GM12878 (cell line): ENCODE measurements around the gene GPR39. TPM values are rescaled to one million over a fixed set of nuclear protein-coding genes. Genes with fewer than 3 reads are reported as not detected.

Source experiments
- ATAC-seq: fragments of 200-7000 bp; cut with Tn5 transposase; 3 replicates; pipeline ENCODE4 v1.9.1; 2020; ENCODE audit warnings: mild to moderate bottlenecking, moderate library complexity
- BruUV-seq: library from RNA; stranded (reverse); fragments of 400-500 nt; replicated peaks from 2 replicates; lab custom pipeline; 2021; lab: Mats Ljungman, UMichigan
- CTCF ChIA-PET: fragments of 300-600 bp; sonication (Branson Sonifier 250); formaldehyde crosslinking; extraction: SDS; loops from one replicate; lab custom pipeline; 2021; ENCODE audit warnings: inconsistent platforms; lab: Yijun Ruan, JAX
- POLR2A ChIA-PET: fragments of 350-600 bp; formaldehyde crosslinking; extraction: SDS; loops from one replicate; lab custom pipeline; 2021; ENCODE audit warnings: inconsistent platforms; lab: Charles Lee
- RAD21 ChIA-PET: fragments of 300-600 bp; sonication (Branson Sonifier 250); formaldehyde crosslinking; loops from one replicate; lab custom pipeline; 2023; ENCODE audit warnings: antibody characterized with exemption; ENCODE audit not compliant: unreplicated experiment; lab: Charles Lee
- SMC1A ChIA-PET: fragments of 300-600 bp; sonication (Branson Sonifier 250); formaldehyde crosslinking; loops from one replicate; lab custom pipeline; 2023; ENCODE audit not compliant: unreplicated experiment, uncharacterized antibody; lab: Charles Lee
- DNase-seq: peaks from one replicate; pipeline ENCODE4 v3.0.0-alpha.2; 2011; ENCODE audit warnings: low read depth, low spot score
- FAIRE-seq: peaks from 3 replicates; lab custom pipeline; 2011; peaks lifted over from hg19 to GRCh38; lab: Jason Lieb, UNC
- H2AFZ ChIP-seq: 2 replicates; pipeline ENCODE4 v1.6.0; 2011; ENCODE audit warnings: low read depth, low read length, control low read depth; ENCODE audit not compliant: control insufficient read depth
- H3K27ac ChIP-seq: 2 replicates; pipeline ENCODE4 v1.5.1; 2011; ENCODE audit warnings: control low read depth; ENCODE audit not compliant: control insufficient read depth, insufficient read depth
- H3K27me3 ChIP-seq, 2 experiments: replicated peaks in 1 of 2; 2 replicates each; pipeline versions ENCODE4 v1.6.0 to v1.6.1; 2011; ENCODE audit warnings: low read length in 1 of 2; ENCODE audit not compliant: control insufficient read depth in 2 of 2, insufficient read depth in 2 of 2
- H3K36me3 ChIP-seq, 2 experiments: 2 replicates each; pipeline ENCODE4 v1.5.1; 2011; ENCODE audit warnings: low read length in 1 of 2; ENCODE audit not compliant: control insufficient read depth in 2 of 2, insufficient read depth in 2 of 2
- H3K4me1 ChIP-seq: 2 replicates; pipeline ENCODE4 v1.6.1; 2011; ENCODE audit warnings: mild to moderate bottlenecking, low read length, moderate library complexity, mixed read lengths; ENCODE audit not compliant: control insufficient read depth, insufficient read depth
- H3K4me2 ChIP-seq: 2 replicates; pipeline ENCODE4 v1.6.0; 2011; ENCODE audit warnings: control low read depth; ENCODE audit not compliant: control insufficient read depth, insufficient read depth
- H3K4me3 ChIP-seq: fragments of 200-600 bp; sonication (generic); 2 replicates; pipeline ENCODE4 v1.5.1; 2016
- H3K79me2 ChIP-seq: 2 replicates; pipeline ENCODE4 v1.6.0; 2011; ENCODE audit warnings: low read length; ENCODE audit not compliant: control insufficient read depth, insufficient read depth
- H3K9ac ChIP-seq: 2 replicates; pipeline ENCODE4 v1.8.0; 2011; ENCODE audit warnings: low read length, control low read depth, mixed read lengths; ENCODE audit not compliant: control insufficient read depth, insufficient read depth
- H3K9me3 ChIP-seq: replicated peaks from 3 replicates; pipeline ENCODE4 v1.5.1; 2011; ENCODE audit warnings: mild to moderate bottlenecking, low read length; ENCODE audit not compliant: control insufficient read depth, insufficient read depth
- H4K20me1 ChIP-seq: 2 replicates; pipeline ENCODE4 v1.6.0; 2011; ENCODE audit not compliant: control insufficient read depth, insufficient read depth
- CBX5 ChIP-seq: sonication (generic); IDR thresholded peaks from 2 replicates; pipeline ENCODE4 v1.6.1; 2016; ENCODE audit warnings: low read depth, moderate library complexity, mild to moderate bottlenecking, inconsistent platforms
- GABPA ChIP-seq: IDR thresholded peaks from 2 replicates; pipeline ENCODE4 v1.6.1; 2014; ENCODE audit warnings: antibody characterized with exemption, low read depth, mild to moderate bottlenecking, inconsistent platforms
- IKZF2 ChIP-seq, 2 experiments: fragments of 450-650 bp; IDR thresholded peaks; 2 replicates each; pipeline ENCODE4 v1.6.1; 2017; ENCODE audit warnings: mild to moderate bottlenecking in 2 of 2, moderate library complexity in 2 of 2
- POLR2AphosphoS2 ChIP-seq: IDR thresholded peaks from 2 replicates; pipeline ENCODE4 v1.6.1; 2011; ENCODE audit warnings: low read depth, mild to moderate bottlenecking, low read length, improper control_type of control experiment, moderate library complexity
- RAD51 ChIP-seq: fragments of 450-650 bp; IDR thresholded peaks from 2 replicates; pipeline ENCODE4 v1.6.1; 2016; ENCODE audit warnings: moderate library complexity, mild to moderate bottlenecking, inconsistent platforms
- RB1 ChIP-seq: fragments of 450-650 bp; formaldehyde crosslinking; IDR thresholded peaks from 2 replicates; pipeline ENCODE4 v1.6.1; 2017; ENCODE audit warnings: mild to moderate bottlenecking, borderline replicate concordance
- SIX5 ChIP-seq: IDR thresholded peaks from 2 replicates; pipeline ENCODE4 v1.6.1; 2011; ENCODE audit warnings: mild to moderate bottlenecking, low read depth, low read length, moderate library complexity; ENCODE audit not compliant: severe bottlenecking
- SMARCA5 ChIP-seq: fragments of 450-650 bp; IDR thresholded peaks from 2 replicates; pipeline ENCODE4 v1.6.1; 2017; ENCODE audit warnings: mild to moderate bottlenecking
- SPI1 ChIP-seq: IDR thresholded peaks from 2 replicates; pipeline ENCODE4 v1.6.1; 2011; ENCODE audit warnings: low read depth, mild to moderate bottlenecking, low read length, moderate library complexity, borderline replicate concordance; ENCODE audit not compliant: insufficient read depth
- TARDBP ChIP-seq: IDR thresholded peaks from 2 replicates; pipeline ENCODE4 v1.6.1; 2016; ENCODE audit warnings: borderline replicate concordance
- YY1 ChIP-seq: IDR thresholded peaks from 2 replicates; pipeline ENCODE4 v1.6.1; 2011; ENCODE audit warnings: low read depth, mild to moderate bottlenecking, low read length
- ZNF217 ChIP-seq: fragments of 450-650 bp; IDR thresholded peaks from 2 replicates; pipeline ENCODE4 v1.6.1; 2017; ENCODE audit warnings: antibody characterized with exemption, mild to moderate bottlenecking
- WGBS: methylation state at CpG from one replicate; pipeline ENCODE4 v1.1.6; 2016; ENCODE audit warnings: low lambda C conversion rate; ENCODE audit not compliant: insufficient replicate concordance, insufficient coverage; ENCODE audit errors: missing lambda C conversion rate; 5-methylcytosine and 5-hydroxymethylcytosine counted together
- in situ Hi-C: fragments of 300-500 bp; cut with MboI; formaldehyde crosslinking; loops from 9 replicates; pipeline ENCODE4 v1.14.3; 2018; ENCODE audit warnings: mixed read lengths
- intact Hi-C: fragments of 100-400 bp; cut with micrococcal nuclease; formaldehyde crosslinking; loops from one replicate; pipeline ENCODE4 v1.14.2; 2022; ENCODE audit not compliant: unreplicated experiment
- polyA plus RNA-seq, 11 experiments: library from polyadenylated mRNA; depleted of rRNA in 4 of 11; unstranded in 6 of 11; stranded (reverse) in 5 of 11; fragments of >200 nt; fragmentation: Nextera tagmentation in 4 of 11; fragmentation: Illumina TruSeq in 1 of 11; extraction: Ambion mirVana in 4 of 11; extraction: Trizol in 1 of 11; gene quantifications; 1 replicate in 1 of 11; 2 replicates in 10 of 11; pipeline versions ENCODE4 v1.2.1 to v1.2.3, GENCODE V29; 2011 to 2016; ENCODE audit warnings: inconsistent platforms in 2 of 11, missing spikeins in 2 of 11, low read depth in 1 of 11
- total RNA-seq, 4 experiments: library from RNA; depleted of rRNA in 3 of 4; stranded (reverse); fragments of >200 nt in 3 of 4; fragmentation: Illumina TruSeq in 1 of 4; extraction: Trizol in 1 of 4; gene quantifications; 2 replicates each; pipeline versions ENCODE4 v1.2.1 to v1.2.3, GENCODE V29; 2013 to 2021
- TF ChIP-seq, protein P1 (sequence below): IDR thresholded peaks from 2 replicates; pipeline ENCODE4 v1.6.1; 2012; ENCODE audit warnings: mild to moderate bottlenecking, low read depth, low read length
- TF ChIP-seq, protein P2 (sequence below): fragments of 450-650 bp; formaldehyde crosslinking; IDR thresholded peaks from 2 replicates; pipeline ENCODE4 v1.5.0; 2022; ENCODE audit warnings: mild to moderate bottlenecking, missing genetic modification characterization
- TF ChIP-seq, protein P3 (sequence below), 3 experiments: IDR thresholded peaks in 2 of 3; conservative IDR thresholded peaks in 1 of 3; 2 replicates each; pipeline ENCODE4 v1.5.1; 2011; ENCODE audit warnings: low read depth in 3 of 3, low read length in 3 of 3, mild to moderate bottlenecking in 3 of 3, control low read depth in 2 of 3, moderate library complexity in 2 of 3, inconsistent platforms in 1 of 3, mixed read lengths in 1 of 3; ENCODE audit not compliant: control insufficient read depth in 2 of 3, insufficient read depth in 1 of 3; ENCODE audit errors: extremely low read depth in 1 of 3

GPR39 gene
- total and polyA plus RNA-seq, 10 of the 15 experiments (the other 5 are each of a cell fraction or from before 2014, with no cell fraction given): 0.05 to 0.23 TPM; not detected in 8

DNA sequence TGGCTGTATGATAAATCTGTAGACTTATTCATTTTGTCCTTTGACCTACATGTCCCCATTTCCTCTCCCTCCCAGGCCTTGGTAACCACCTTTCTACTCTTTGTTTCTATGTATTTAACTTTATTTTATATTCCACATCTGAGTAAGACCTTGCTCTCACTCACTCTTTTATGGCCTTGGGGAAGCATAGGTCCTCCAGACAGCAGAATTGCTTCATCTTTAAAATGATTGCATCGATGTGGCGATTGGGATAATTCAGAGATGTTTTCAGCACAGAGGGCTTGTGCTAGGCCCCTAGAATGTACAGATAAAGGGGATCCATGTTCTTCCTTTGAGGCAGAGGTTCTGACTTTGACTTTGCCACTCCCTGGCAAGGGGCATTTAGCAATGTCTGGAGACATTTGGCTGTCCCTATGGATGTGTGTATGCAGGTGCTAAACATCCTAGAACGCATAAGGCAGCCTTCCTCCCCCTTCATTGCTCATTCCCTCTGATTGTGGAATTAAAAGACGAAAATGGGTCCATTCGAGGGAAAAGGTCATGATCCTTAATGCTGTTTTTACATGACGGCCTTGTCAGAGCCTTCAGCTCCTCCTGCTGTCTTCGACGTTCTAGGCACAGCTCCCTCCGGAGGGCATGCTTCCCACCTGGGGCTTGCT is 1.2 kb upstream of the GPR39 start:
- Histone ChIP-seq H3K9ac (no peak overlapping the region), H2AFZ (no peak overlapping the region), H3K36me3 (no peaks in the 10 kb centered on the region), H3K9me3 (no peaks in the 10 kb centered on the region; the same call in 2 of the 3 replicates), H3K27me3 (peaks cover 0 to 1% of the 10 kb centered on the region in 2 experiments; a peak in 1 of 4 replicates), H3K79me2 (no peaks in the 10 kb centered on the region), H3K4me2 (no peak overlapping the region), H3K27ac (no peak overlapping the region), H3K4me1 (no peaks in the 10 kb centered on the region), H3K4me3 (no peak overlapping the region), H4K20me1 (no peaks in the 10 kb centered on the region)
- POLR2A ChIA-PET: no interaction called here
- ATAC-seq: no peak
- intact Hi-C loops (no loop called here), in situ Hi-C loops (no loop called here)
- FAIRE-seq: no peak
- RAD21 ChIA-PET: no interaction called here
- CTCF ChIA-PET: no interaction called here
- BruUV-seq: no TSS peak
- DNase-seq: no peak
- SMC1A ChIA-PET: no interaction called here
- 54% methylated on average over 9 of the region's 9 CpGs for WGBS
- TF ChIP-seq, protein P1, sequence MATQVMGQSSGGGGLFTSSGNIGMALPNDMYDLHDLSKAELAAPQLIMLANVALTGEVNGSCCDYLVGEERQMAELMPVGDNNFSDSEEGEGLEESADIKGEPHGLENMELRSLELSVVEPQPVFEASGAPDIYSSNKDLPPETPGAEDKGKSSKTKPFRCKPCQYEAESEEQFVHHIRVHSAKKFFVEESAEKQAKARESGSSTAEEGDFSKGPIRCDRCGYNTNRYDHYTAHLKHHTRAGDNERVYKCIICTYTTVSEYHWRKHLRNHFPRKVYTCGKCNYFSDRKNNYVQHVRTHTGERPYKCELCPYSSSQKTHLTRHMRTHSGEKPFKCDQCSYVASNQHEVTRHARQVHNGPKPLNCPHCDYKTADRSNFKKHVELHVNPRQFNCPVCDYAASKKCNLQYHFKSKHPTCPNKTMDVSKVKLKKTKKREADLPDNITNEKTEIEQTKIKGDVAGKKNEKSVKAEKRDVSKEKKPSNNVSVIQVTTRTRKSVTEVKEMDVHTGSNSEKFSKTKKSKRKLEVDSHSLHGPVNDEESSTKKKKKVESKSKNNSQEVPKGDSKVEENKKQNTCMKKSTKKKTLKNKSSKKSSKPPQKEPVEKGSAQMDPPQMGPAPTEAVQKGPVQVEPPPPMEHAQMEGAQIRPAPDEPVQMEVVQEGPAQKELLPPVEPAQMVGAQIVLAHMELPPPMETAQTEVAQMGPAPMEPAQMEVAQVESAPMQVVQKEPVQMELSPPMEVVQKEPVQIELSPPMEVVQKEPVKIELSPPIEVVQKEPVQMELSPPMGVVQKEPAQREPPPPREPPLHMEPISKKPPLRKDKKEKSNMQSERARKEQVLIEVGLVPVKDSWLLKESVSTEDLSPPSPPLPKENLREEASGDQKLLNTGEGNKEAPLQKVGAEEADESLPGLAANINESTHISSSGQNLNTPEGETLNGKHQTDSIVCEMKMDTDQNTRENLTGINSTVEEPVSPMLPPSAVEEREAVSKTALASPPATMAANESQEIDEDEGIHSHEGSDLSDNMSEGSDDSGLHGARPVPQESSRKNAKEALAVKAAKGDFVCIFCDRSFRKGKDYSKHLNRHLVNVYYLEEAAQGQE: no peak
- no peak for TF ChIP-seq POLR2AphosphoS2
- no peak for TF ChIP-seq TARDBP
- TF ChIP-seq YY1: no peak
- no peak for TF ChIP-seq SPI1
- no peak for TF ChIP-seq IKZF2 (IDR thresholded peaks at IDR 0.05)
- no peak for TF ChIP-seq RAD51
- TF ChIP-seq SIX5: no peak
- no peak for TF ChIP-seq SMARCA5
- no peak for TF ChIP-seq RB1
- TF ChIP-seq, protein P2, sequence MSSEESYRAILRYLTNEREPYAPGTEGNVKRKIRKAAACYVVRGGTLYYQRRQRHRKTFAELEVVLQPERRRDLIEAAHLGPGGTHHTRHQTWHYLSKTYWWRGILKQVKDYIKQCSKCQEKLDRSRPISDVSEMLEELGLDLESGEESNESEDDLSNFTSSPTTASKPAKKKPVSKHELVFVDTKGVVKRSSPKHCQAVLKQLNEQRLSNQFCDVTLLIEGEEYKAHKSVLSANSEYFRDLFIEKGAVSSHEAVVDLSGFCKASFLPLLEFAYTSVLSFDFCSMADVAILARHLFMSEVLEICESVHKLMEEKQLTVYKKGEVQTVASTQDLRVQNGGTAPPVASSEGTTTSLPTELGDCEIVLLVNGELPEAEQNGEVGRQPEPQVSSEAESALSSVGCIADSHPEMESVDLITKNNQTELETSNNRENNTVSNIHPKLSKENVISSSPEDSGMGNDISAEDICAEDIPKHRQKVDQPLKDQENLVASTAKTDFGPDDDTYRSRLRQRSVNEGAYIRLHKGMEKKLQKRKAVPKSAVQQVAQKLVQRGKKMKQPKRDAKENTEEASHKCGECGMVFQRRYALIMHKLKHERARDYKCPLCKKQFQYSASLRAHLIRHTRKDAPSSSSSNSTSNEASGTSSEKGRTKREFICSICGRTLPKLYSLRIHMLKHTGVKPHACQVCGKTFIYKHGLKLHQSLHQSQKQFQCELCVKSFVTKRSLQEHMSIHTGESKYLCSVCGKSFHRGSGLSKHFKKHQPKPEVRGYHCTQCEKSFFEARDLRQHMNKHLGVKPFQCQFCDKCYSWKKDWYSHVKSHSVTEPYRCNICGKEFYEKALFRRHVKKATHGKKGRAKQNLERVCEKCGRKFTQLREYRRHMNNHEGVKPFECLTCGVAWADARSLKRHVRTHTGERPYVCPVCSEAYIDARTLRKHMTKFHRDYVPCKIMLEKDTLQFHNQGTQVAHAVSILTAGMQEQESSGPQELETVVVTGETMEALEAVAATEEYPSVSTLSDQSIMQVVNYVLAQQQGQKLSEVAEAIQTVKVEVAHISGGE: no peak
- TF ChIP-seq GABPA: no peak
- TF ChIP-seq ZNF217: no peak
- TF ChIP-seq, protein P3, sequence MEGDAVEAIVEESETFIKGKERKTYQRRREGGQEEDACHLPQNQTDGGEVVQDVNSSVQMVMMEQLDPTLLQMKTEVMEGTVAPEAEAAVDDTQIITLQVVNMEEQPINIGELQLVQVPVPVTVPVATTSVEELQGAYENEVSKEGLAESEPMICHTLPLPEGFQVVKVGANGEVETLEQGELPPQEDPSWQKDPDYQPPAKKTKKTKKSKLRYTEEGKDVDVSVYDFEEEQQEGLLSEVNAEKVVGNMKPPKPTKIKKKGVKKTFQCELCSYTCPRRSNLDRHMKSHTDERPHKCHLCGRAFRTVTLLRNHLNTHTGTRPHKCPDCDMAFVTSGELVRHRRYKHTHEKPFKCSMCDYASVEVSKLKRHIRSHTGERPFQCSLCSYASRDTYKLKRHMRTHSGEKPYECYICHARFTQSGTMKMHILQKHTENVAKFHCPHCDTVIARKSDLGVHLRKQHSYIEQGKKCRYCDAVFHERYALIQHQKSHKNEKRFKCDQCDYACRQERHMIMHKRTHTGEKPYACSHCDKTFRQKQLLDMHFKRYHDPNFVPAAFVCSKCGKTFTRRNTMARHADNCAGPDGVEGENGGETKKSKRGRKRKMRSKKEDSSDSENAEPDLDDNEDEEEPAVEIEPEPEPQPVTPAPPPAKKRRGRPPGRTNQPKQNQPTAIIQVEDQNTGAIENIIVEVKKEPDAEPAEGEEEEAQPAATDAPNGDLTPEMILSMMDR (IDR thresholded peaks at IDR 0.05 in 2 of 3, conservative IDR thresholded peaks at IDR 0.05 in 1 of 3; ENCODE audit: control insufficient read depth in 2 of 3, extremely low read depth in 1 of 3, insufficient read depth in 1 of 3, low read depth in 3 of 3, low read length in 3 of 3): no peak
- no peak for TF ChIP-seq CBX5
